HL-60 (cell line): ENCODE results near the gene ALG12.

ENCODE experiments used
- DNase-seq, 2 experiments: peaks; one replicate each; pipeline ENCODE4 v3.0.0-alpha.2; 2010 to 2020; ENCODE audit warnings: low read depth in 1 of 2, low spot score in 1 of 2
- H3K27ac ChIP-seq: fragments of 250-450 bp; sonication (Bioruptor Pico); replicated peaks from 2 replicates; pipeline ENCODE4 v1.5.1; 2020; ENCODE audit warnings: mild to moderate bottlenecking, moderate library complexity
- H3K27me3 ChIP-seq: fragments of 250-450 bp; sonication (Bioruptor Pico); 2 replicates; pipeline ENCODE4 v1.5.1; 2021; ENCODE audit warnings: mild to moderate bottlenecking, moderate library complexity; ENCODE audit not compliant: insufficient read depth, poor library complexity, severe bottlenecking
- H3K4me3 ChIP-seq: replicated peaks from 2 replicates; pipeline ENCODE4 v1.5.1; 2011; ENCODE audit warnings: mild to moderate bottlenecking, control low read depth, low read length; ENCODE audit not compliant: insufficient read depth
- CTCF ChIP-seq: IDR thresholded peaks from one replicate; pipeline ENCODE4 v1.5.1; 2011; ENCODE audit warnings: low read length, control low read depth, inconsistent platforms; ENCODE audit not compliant: insufficient read depth
- GABPA ChIP-seq: IDR thresholded peaks from 2 replicates; pipeline ENCODE4 v1.6.1; 2012; ENCODE audit warnings: low read depth
- POLR2AphosphoS5 ChIP-seq: IDR thresholded peaks from 2 replicates; pipeline ENCODE4 v1.6.1; 2012; ENCODE audit warnings: low read depth
- REST ChIP-seq: IDR thresholded peaks from 2 replicates; pipeline ENCODE4 v1.6.1; 2012; ENCODE audit warnings: low read depth; ENCODE audit not compliant: insufficient replicate concordance
- SPI1 ChIP-seq: IDR thresholded peaks from 2 replicates; pipeline ENCODE4 v1.6.1; 2012; ENCODE audit warnings: low read depth, mild to moderate bottlenecking, borderline replicate concordance

The ALG12 gene

GRCh38 chr22:49956914-49957825 lies 38.9 kb upstream of the ALG12 start:
- no peak for DNase-seq
- H3K27me3 ChIP-seq: no peaks in the 10 kb centered on the region
- H3K4me3 ChIP-seq: no peak overlapping the region
- TF ChIP-seq POLR2AphosphoS5 (no peak), SPI1 (no peak), CTCF (no peak), GABPA (no peak), REST (no peak)
- no peak overlapping the region for H3K27ac ChIP-seq

GRCh38 chr22:49956418-49956770 lies 38.2 kb upstream of the ALG12 start:
- TF ChIP-seq SPI1 (no peak), POLR2AphosphoS5 (no peak), CTCF (no peak), GABPA (no peak), REST (no peak)
- H3K27me3 ChIP-seq: no peaks in the 10 kb centered on the region
- H3K27ac ChIP-seq: no peak overlapping the region
- DNase-seq: no peak
- H3K4me3 ChIP-seq: no peak overlapping the region

- H3K27me3 ChIP-seq: no peaks in the 10 kb centered on the region
- H3K4me3 ChIP-seq: no peak overlapping the region
- DNase-seq: no peak
- H3K27ac ChIP-seq: no peak overlapping the region
- TF ChIP-seq SPI1 (no peak), REST (no peak)
Observed at GRCh38 chr22:49955581-49956417, 37.6 kb upstream of the ALG12 start.
